T-cell (primary cell): ENCODE measurements around the gene LDAF1. TPM values are rescaled to one million over a fixed set of nuclear protein-coding genes. Genes with fewer than 3 reads are reported as not detected.
"Not testable (repeated sequence)": the region's sequence is repeated elsewhere in the genome, so short reads cannot be mapped to it uniquely, and the experiment has no call there.

Experiments
- ATAC-seq, 4 experiments: fragments of 200-7000 bp in 3 of 4; fragments of 150-1000 bp in 1 of 4; cut with Tn5 transposase; replicated peaks in 1 of 4; 1 replicate in 3 of 4; 2 replicates in 1 of 4; pipeline ENCODE4 v1.10.0; 2021; ENCODE audit warnings: moderate library complexity in 3 of 4, mild to moderate bottlenecking in 2 of 4, moderate number of reproducible peaks in 1 of 4
- CTCF ChIA-PET, 2 donors: fragments of 300-600 bp; sonication (Branson Sonifier 250); formaldehyde crosslinking; loops; one replicate each; lab custom pipeline; 2022; ENCODE audit warnings: antibody characterized with exemption in 2 of 2; lab: Charles Lee
- POLR2A ChIA-PET, 2 donors: fragments of 300-600 bp; sonication (Branson Sonifier 250); formaldehyde crosslinking; loops; one replicate each; lab custom pipeline; 2022; ENCODE audit warnings: antibody characterized with exemption in 2 of 2; lab: Charles Lee
- DNase-seq, 35 experiments: peaks; one replicate each; pipeline versions ENCODE4 v3.0.0 to v3.0.0-alpha.2; 2013 to 2023
- H3K27ac ChIP-seq: one replicate; pipeline ENCODE4 v1.5.1; 2013; ENCODE audit warnings: low read length
- H3K27me3 ChIP-seq, 2 experiments: replicated peaks in 1 of 2; 1 replicate in 1 of 2; 2 replicates in 1 of 2; pipeline versions ENCODE4 v1.6.1 to v1.7.0; 2013; ENCODE audit warnings: low read length in 1 of 2, mixed read lengths in 1 of 2; ENCODE audit not compliant: control insufficient read depth in 2 of 2, insufficient read depth in 2 of 2; ENCODE audit errors: extremely low read depth in 1 of 2
- H3K36me3 ChIP-seq, 2 donors: 1 replicate in 1 of 2; 2 replicates in 1 of 2; pipeline versions ENCODE4 v1.6.1 to v1.7.0; 2013; ENCODE audit warnings: low read length in 1 of 2; ENCODE audit not compliant: control insufficient read depth in 2 of 2, insufficient read depth in 1 of 2; ENCODE audit errors: extremely low read depth in 1 of 2
- H3K4me1 ChIP-seq, 2 experiments: 1 replicate in 1 of 2; 2 replicates in 1 of 2; pipeline versions ENCODE4 v1.6.1 to v1.7.0; 2013; ENCODE audit warnings: low read length in 2 of 2, mixed read lengths in 1 of 2; ENCODE audit not compliant: insufficient read depth in 2 of 2, control insufficient read depth in 1 of 2; ENCODE audit errors: extremely low read depth in 1 of 2
- H3K4me3 ChIP-seq, 2 donors: 1 replicate in 1 of 2; 2 replicates in 1 of 2; pipeline versions ENCODE4 v1.5.1 to v1.7.0; 2013; ENCODE audit warnings: mild to moderate bottlenecking in 2 of 2, low read length in 1 of 2, moderate library complexity in 1 of 2; ENCODE audit not compliant: control insufficient read depth in 1 of 2; ENCODE audit errors: extremely low read depth in 1 of 2
- H3K9me3 ChIP-seq: 2 replicates; pipeline ENCODE4 v1.7.0; 2013
- H3K27ac Mint-ChIP-seq, 2 donors: one replicate each; pipeline ENCODE4 v1.8.0; 2020 to 2021; ENCODE audit warnings: mild to moderate bottlenecking in 2 of 2, mixed read lengths in 2 of 2
- H3K27me3 Mint-ChIP-seq, 2 donors: one replicate each; pipeline ENCODE4 v1.8.0; 2021 to 2022; ENCODE audit warnings: mixed read lengths in 2 of 2
- H3K36me3 Mint-ChIP-seq: one replicate; pipeline ENCODE4 v1.8.0; 2021; ENCODE audit warnings: mixed read lengths
- H3K4me1 Mint-ChIP-seq, 3 donors: one replicate each; pipeline ENCODE4 v1.8.0; 2020 to 2022; ENCODE audit warnings: mixed read lengths in 3 of 3, mild to moderate bottlenecking in 1 of 3
- H3K4me3 Mint-ChIP-seq, 3 donors: one replicate each; pipeline ENCODE4 v1.8.0; 2020 to 2022; ENCODE audit warnings: mild to moderate bottlenecking in 3 of 3, mixed read lengths in 3 of 3, moderate library complexity in 3 of 3
- H3K9me3 Mint-ChIP-seq, 3 donors: one replicate each; pipeline ENCODE4 v1.8.0; 2020 to 2022; ENCODE audit warnings: mixed read lengths in 3 of 3
- WGBS: methylation state at CpG from one replicate; pipeline ENCODE4 v1.1.5; 2013; ENCODE audit warnings: missing lambda C conversion rate; ENCODE audit not compliant: insufficient coverage; 5-methylcytosine and 5-hydroxymethylcytosine counted together
- total RNA-seq, 35 experiments: library from RNA in 6 of 35; stranded (reverse) in 6 of 35; fragments of 120-200 nt in 1 of 35; gene quantifications; one replicate each; pipeline versions ENCODE4 v1.2.1 to v1.2.4 and lab custom pipeline; 2013 to 2026

The LDAF1 gene
- total RNA-seq, 5 donors from 2014 or later (not counting 1 experiment from before 2014, with no cell fraction given), result 11.0 to 15.2 (median 12.7) TPM

GRCh38 chr16:21152160-21153030 is 6.1 kb upstream of the LDAF1 start:
- H3K27me3 Mint-ChIP-seq, result peaks cover 18 to 28% of the 10 kb centered on the region in 2 donors
- 89% methylated on average over 40 of the region's 51 CpGs for WGBS
- H3K4me3 Mint-ChIP-seq, H3K27ac Mint-ChIP-seq, H3K4me3 ChIP-seq, ATAC-seq, DNase-seq, H3K36me3 Mint-ChIP-seq, H3K27ac ChIP-seq, H3K36me3 ChIP-seq, CTCF ChIA-PET, H3K9me3 ChIP-seq, H3K4me1 Mint-ChIP-seq, POLR2A ChIA-PET, H3K4me1 ChIP-seq, H3K9me3 Mint-ChIP-seq: not testable (repeated sequence)
- H3K27me3 ChIP-seq, result peaks cover 0 to 13% of the 10 kb centered on the region in 2 experiments

GRCh38 chr16:21153124-21153729 is 5.2 kb upstream of the LDAF1 start:
- H3K4me1 ChIP-seq, H3K27ac ChIP-seq, H3K9me3 Mint-ChIP-seq, ATAC-seq, H3K4me3 ChIP-seq, H3K27ac Mint-ChIP-seq, H3K36me3 ChIP-seq, H3K36me3 Mint-ChIP-seq, H3K4me3 Mint-ChIP-seq, DNase-seq, POLR2A ChIA-PET, H3K9me3 ChIP-seq, CTCF ChIA-PET: not testable (repeated sequence)
- peaks cover 0 to 13% of the 10 kb centered on the region in 2 experiments for H3K27me3 ChIP-seq
- H3K27me3 Mint-ChIP-seq, result peaks cover 15 to 20% of the 10 kb centered on the region in 2 donors
- peaks cover 9 to 14% (median 10%) of the 10 kb centered on the region in 3 donors for H3K4me1 Mint-ChIP-seq
- WGBS, result 93% methylated on average over 9 of the region's 11 CpGs

GRCh38 chr16:21156011-21156410 is 2.5 kb upstream of the LDAF1 start:
- DNase-seq, H3K27ac ChIP-seq, H3K36me3 Mint-ChIP-seq, H3K36me3 ChIP-seq, ATAC-seq, CTCF ChIA-PET, H3K27me3 Mint-ChIP-seq, POLR2A ChIA-PET, H3K4me3 Mint-ChIP-seq, H3K9me3 ChIP-seq, H3K27me3 ChIP-seq, H3K4me3 ChIP-seq, H3K9me3 Mint-ChIP-seq, H3K27ac Mint-ChIP-seq: not testable (repeated sequence)
- WGBS, result no CpG with 5 or more reads among the region's 1 CpG
- peaks cover 25 to 34% (median 29%) of the 10 kb centered on the region in 3 donors for H3K4me1 Mint-ChIP-seq
- peaks cover 5 to 20% of the 10 kb centered on the region in 2 experiments for H3K4me1 ChIP-seq

GRCh38 chr16:21156767-21157467 is 1.6 kb upstream of the LDAF1 start:
- ChIA-PET POLR2A (no interaction called here), CTCF (interaction anchor here (0.6 to 0.8 kb wide), 3 partner anchors 88 to 1084 kb away, joined by 3 to 7 read pairs (median 4); no protein-coding TSS in a partner anchor)
- 100% methylated on average over 1 of the region's 6 CpGs for WGBS
- peaks cover 11% of the 10 kb centered on the region for H3K36me3 Mint-ChIP-seq
- no peak overlapping the region for H3K27ac ChIP-seq
- no peak overlapping the region for H3K4me3 ChIP-seq
- H3K9me3 ChIP-seq, result no peaks in the 10 kb centered on the region
- DNase-seq (peak in 1 of 35 experiments; percentile 28), ATAC-seq (no peak)
- H3K27me3 ChIP-seq, result peaks cover 0 to 1% of the 10 kb centered on the region in 2 experiments
- no peaks in the 10 kb centered on the region for H3K9me3 Mint-ChIP-seq
- peaks cover 5 to 20% of the 10 kb centered on the region in 2 experiments for H3K4me1 ChIP-seq
- peak overlapping the region in 2 of 3 donors; percentile 9 to 93 for H3K4me3 Mint-ChIP-seq
- H3K27ac Mint-ChIP-seq, result peak overlapping the region in 1 of 2 donors; percentile 48
- no peaks in the 10 kb centered on the region for H3K36me3 ChIP-seq
- peaks cover 29 to 38% (median 29%) of the 10 kb centered on the region in 3 donors for H3K4me1 Mint-ChIP-seq
- H3K27me3 Mint-ChIP-seq, result no peaks in the 10 kb centered on the region

- H3K27ac Mint-ChIP-seq, result peak overlapping the region in 1 of 2 donors; percentile 86
- no peak for ATAC-seq
- no peak for DNase-seq
- WGBS, result 40% methylated on average over 1 of the region's 5 CpGs
- CTCF ChIA-PET, result interaction anchor here in 1 of 2 donors (0.7 kb wide), 1 partner anchor 89 kb away, joined by 7 read pairs; no protein-coding TSS in a partner anchor
- Histone ChIP-seq H3K4me1 (peaks cover 5 to 20% of the 10 kb centered on the region in 2 experiments), H3K36me3 (no peaks in the 10 kb centered on the region), H3K27ac (peak overlapping the region; percentile 16), H3K27me3 (no peaks in the 10 kb centered on the region), H3K9me3 (no peaks in the 10 kb centered on the region), H3K4me3 (peak overlapping the region in 1 of 2 donors; percentile 65)
- peak overlapping the region; percentile 88 to 93 (median 92) for H3K4me3 Mint-ChIP-seq
- no peaks in the 10 kb centered on the region for H3K27me3 Mint-ChIP-seq
- H3K36me3 Mint-ChIP-seq, result peaks cover 11% of the 10 kb centered on the region
- H3K9me3 Mint-ChIP-seq, result no peaks in the 10 kb centered on the region
- peaks cover 29 to 38% (median 29%) of the 10 kb centered on the region in 3 donors for H3K4me1 Mint-ChIP-seq
- POLR2A ChIA-PET, result no interaction called here
Measured at GRCh38 chr16:21157632-21158031, 842 bp upstream of the LDAF1 start.
